ENCODE data around the gene C6orf132. TPM values are rescaled to one million over a fixed set of nuclear protein-coding genes. Genes with fewer than 3 reads are reported as not detected.

C6orf132 gene
- total RNA-seq, 3 donors from 2014 or later: 0.11 to 0.30 (median 0.29) TPM

DNA sequence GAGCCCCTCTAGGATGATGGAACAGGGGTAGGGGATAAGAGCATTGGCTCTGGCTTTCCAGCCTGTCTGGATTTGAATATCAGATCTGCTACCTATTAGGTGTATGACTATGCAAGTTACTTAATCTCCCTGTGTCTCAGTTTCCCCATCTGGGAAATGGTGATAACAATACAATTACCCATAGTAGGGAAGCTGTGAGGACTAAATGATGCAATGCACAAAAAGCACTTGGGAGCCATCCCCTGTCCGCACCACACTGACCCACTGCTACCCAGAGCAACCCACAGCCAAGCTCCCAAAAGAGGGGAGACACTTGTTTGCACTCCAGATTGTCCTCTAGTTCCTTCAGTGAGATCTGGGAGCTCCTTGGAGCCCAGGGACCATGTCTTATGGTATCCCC, 30.1 kb downstream of the C6orf132 start:
- Mint-ChIP-seq H3K9me3 (no peaks in the 10 kb centered on the region), H3K27me3 (ENCODE audit: low read depth) (peaks cover 6% of the 10 kb centered on the region), H3K4me3 (no peak overlapping the region), H3K36me3 (ENCODE audit: insufficient read depth) (no peaks in the 10 kb centered on the region), H3K4me1 (ENCODE audit: low read depth) (no peaks in the 10 kb centered on the region)
- ATAC-seq (no peak), DNase-seq (no peak)

DNA sequence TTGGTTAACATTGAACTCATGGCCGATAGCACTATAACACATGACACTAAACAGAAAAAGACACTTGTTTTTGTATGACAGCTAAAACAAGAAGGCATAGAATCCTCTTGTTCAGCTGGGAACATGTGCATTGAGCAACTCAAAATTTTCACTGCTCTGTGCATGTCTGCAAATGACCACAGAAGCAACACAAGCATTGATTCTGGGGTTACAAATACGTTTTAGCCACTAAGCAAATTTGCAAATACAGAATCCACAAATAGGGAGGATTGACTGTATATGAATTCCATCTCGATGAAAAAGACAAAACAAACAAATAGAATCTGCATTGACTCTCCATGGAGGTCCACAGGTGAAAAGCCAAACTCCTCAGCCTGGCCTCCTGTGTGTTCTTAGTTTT, 31.7 kb downstream of the C6orf132 start:
- H3K27me3 Mint-ChIP-seq (ENCODE audit: low read depth): peaks cover 3% of the 10 kb centered on the region
- H3K36me3 Mint-ChIP-seq (ENCODE audit: insufficient read depth): no peaks in the 10 kb centered on the region
- DNase-seq: no peak
- no peak for ATAC-seq
- no peaks in the 10 kb centered on the region for H3K9me3 Mint-ChIP-seq
- no peak overlapping the region for H3K4me3 Mint-ChIP-seq
- H3K4me1 Mint-ChIP-seq (ENCODE audit: low read depth): no peaks in the 10 kb centered on the region

DNA sequence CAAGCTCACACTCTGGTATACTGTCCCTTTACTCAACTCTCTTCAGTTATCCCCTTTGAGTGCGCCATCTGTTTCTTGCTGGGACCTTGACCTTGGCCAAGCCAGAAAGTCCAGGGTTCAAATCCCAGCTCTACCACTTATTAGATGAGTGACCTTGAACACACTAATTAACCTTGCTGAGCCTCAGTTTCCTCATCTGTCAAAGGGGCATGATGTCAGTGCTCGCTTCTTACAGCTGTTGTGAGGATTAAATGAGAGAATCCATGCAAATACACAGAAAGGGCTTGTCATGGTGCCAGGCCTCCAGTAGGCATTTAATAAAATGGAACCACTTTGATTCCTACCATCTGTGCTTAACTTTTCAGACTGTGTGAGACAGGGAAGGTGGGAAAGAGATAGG, 34.3 kb downstream of the C6orf132 start:
- Mint-ChIP-seq H3K4me1 (ENCODE audit: low read depth) (peaks cover 5% of the 10 kb centered on the region), H3K27me3 (ENCODE audit: low read depth) (peaks cover 3% of the 10 kb centered on the region), H3K36me3 (ENCODE audit: insufficient read depth) (no peaks in the 10 kb centered on the region), H3K9me3 (no peaks in the 10 kb centered on the region), H3K4me3 (no peak overlapping the region)
- ATAC-seq: no peak
- no peak for DNase-seq

GRCh38 chr6:42106112-42107023, 36.1 kb downstream of the C6orf132 start:
- Mint-ChIP-seq H3K9me3 (no peaks in the 10 kb centered on the region), H3K4me1 (ENCODE audit: low read depth) (peaks cover 5% of the 10 kb centered on the region), H3K27me3 (ENCODE audit: low read depth) (no peaks in the 10 kb centered on the region), H3K36me3 (ENCODE audit: insufficient read depth) (no peaks in the 10 kb centered on the region), H3K4me3 (no peak overlapping the region)
- DNase-seq (no peak), ATAC-seq (no peak)

GRCh38 chr6:42105709-42106108, 36.7 kb downstream of the C6orf132 start:
- peak overlapping the region; percentile 11 for H3K4me3 Mint-ChIP-seq

DNA sequence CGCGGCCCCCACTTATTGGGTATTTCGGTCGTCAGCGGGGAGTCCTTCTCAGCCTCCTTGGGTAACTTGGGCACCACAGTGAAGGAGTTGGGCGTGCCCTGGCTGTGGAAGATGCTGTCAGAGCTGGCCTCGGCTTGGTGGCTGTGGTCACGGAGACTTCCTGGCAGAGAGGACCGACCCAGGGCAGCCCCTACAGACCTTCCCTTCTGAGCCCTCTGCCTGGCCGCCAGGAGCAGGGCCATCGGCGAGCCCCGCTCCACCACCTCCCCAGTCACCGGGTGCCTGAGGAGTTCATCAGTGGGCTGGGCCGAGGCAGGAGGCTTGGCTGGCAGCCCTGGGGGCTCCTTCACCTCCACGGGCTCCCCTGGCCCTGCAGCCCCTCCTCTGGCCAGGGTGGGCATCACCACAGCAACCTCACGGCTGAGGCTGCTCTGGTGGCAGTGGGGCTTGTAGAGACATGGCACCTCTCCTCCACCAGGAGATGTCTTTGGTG, 37.2 kb downstream of the C6orf132 start:
- Mint-ChIP-seq H3K36me3 (ENCODE audit: insufficient read depth) (no peaks in the 10 kb centered on the region), H3K4me3 (peak overlapping the region; percentile 55), H3K4me1 (ENCODE audit: low read depth) (peaks cover 11% of the 10 kb centered on the region), H3K9me3 (no peaks in the 10 kb centered on the region), H3K27me3 (ENCODE audit: low read depth) (no peaks in the 10 kb centered on the region)
- no peak for ATAC-seq
- no peak for DNase-seq

More at GRCh38 chr6:42105709-42106108, 36.7 kb downstream of the C6orf132 start:
- H3K4me1 Mint-ChIP-seq (ENCODE audit: low read depth): peaks cover 8% of the 10 kb centered on the region
- no peak for DNase-seq
- H3K27me3 Mint-ChIP-seq (ENCODE audit: low read depth): no peaks in the 10 kb centered on the region
- no peak for ATAC-seq
- no peaks in the 10 kb centered on the region for H3K9me3 Mint-ChIP-seq
- H3K36me3 Mint-ChIP-seq (ENCODE audit: insufficient read depth): no peaks in the 10 kb centered on the region

DNA sequence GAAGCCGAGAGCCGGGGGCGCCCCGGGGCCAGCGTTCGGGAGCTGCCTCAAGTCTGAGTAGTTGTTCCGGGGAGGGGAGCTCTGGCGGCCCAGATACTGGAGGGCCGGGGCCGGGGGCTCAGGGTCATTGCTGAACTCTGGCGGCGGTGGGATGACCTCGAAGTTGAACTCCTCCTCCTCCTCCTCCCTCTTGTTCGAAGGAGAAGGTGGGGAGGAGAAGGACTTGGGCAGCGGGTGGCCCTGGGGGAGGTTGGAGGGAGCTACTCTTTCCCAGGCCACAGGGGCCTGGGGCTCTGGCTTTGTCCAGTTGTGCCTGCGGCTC, 37.7 kb downstream of the C6orf132 start:
- Mint-ChIP-seq H3K9me3 (no peaks in the 10 kb centered on the region), H3K27me3 (ENCODE audit: low read depth) (no peaks in the 10 kb centered on the region), H3K4me3 (peak overlapping the region; percentile 55), H3K36me3 (ENCODE audit: insufficient read depth) (no peaks in the 10 kb centered on the region), H3K4me1 (ENCODE audit: low read depth) (peaks cover 15% of the 10 kb centered on the region)
- DNase-seq (no peak), ATAC-seq (peak; percentile 32 to 33)

GRCh38 chr6:42104095-42104803, 38.2 kb downstream of the C6orf132 start:
- H3K27me3 Mint-ChIP-seq (ENCODE audit: low read depth): no peaks in the 10 kb centered on the region
- no peaks in the 10 kb centered on the region for H3K36me3 Mint-ChIP-seq (ENCODE audit: insufficient read depth)
- H3K4me1 Mint-ChIP-seq (ENCODE audit: low read depth): peaks cover 16% of the 10 kb centered on the region
- peak; percentile 63 for DNase-seq
- peak overlapping the region; percentile 67 for H3K4me3 Mint-ChIP-seq
- no peaks in the 10 kb centered on the region for H3K9me3 Mint-ChIP-seq
- ATAC-seq: peak; percentile 82 to 87

GRCh38 chr6:42103753-42104094, 38.7 kb downstream of the C6orf132 start:
- DNase-seq (no peak), ATAC-seq (no peak)
- peaks cover 16% of the 10 kb centered on the region for H3K4me1 Mint-ChIP-seq (ENCODE audit: low read depth)
- H3K4me3 Mint-ChIP-seq: peak overlapping the region; percentile 67
- H3K9me3 Mint-ChIP-seq: no peaks in the 10 kb centered on the region
- H3K27me3 Mint-ChIP-seq (ENCODE audit: low read depth): no peaks in the 10 kb centered on the region
- no peaks in the 10 kb centered on the region for H3K36me3 Mint-ChIP-seq (ENCODE audit: insufficient read depth)

- Mint-ChIP-seq H3K4me1 (ENCODE audit: low read depth) (peaks cover 16% of the 10 kb centered on the region), H3K36me3 (ENCODE audit: insufficient read depth) (no peaks in the 10 kb centered on the region), H3K4me3 (peak overlapping the region; percentile 67), H3K9me3 (no peaks in the 10 kb centered on the region), H3K27me3 (ENCODE audit: low read depth) (no peaks in the 10 kb centered on the region)
- DNase-seq: no peak
- ATAC-seq: no peak
Measured at GRCh38 chr6:42103216-42103615, 39.2 kb downstream of the C6orf132 start.

DNA sequence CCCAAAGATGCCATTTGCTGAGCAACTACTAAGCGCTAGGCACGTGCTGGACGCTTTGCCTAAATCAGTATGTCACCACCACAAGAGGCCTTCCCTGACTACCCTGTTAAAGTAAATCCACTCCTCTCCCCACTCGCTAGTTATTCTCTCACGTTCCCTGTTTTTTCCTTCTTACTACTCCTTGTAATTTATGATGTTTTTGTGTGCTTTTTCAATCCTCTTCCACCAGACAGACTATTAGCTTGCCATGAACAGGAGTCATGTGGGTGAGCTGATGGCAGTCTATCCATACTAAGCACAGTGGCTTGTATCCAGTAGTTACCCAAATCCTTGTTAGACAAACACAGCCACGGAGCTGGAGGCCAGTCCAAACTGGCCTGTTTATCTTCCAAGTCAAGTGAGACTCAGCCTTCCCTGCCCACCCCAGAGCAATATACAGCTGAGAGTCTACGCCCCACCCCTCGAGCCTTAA, 41.2 kb downstream of the C6orf132 start:
- no peak for DNase-seq
- H3K9me3 Mint-ChIP-seq: no peaks in the 10 kb centered on the region
- H3K27me3 Mint-ChIP-seq (ENCODE audit: low read depth): no peaks in the 10 kb centered on the region
- peaks cover 16% of the 10 kb centered on the region for H3K4me1 Mint-ChIP-seq (ENCODE audit: low read depth)
- no peak overlapping the region for H3K4me3 Mint-ChIP-seq
- ATAC-seq: no peak
- no peaks in the 10 kb centered on the region for H3K36me3 Mint-ChIP-seq (ENCODE audit: insufficient read depth)

GRCh38 chr6:42100029-42100901, 42.2 kb downstream of the C6orf132 start:
- Mint-ChIP-seq H3K9me3 (no peaks in the 10 kb centered on the region), H3K4me1 (ENCODE audit: low read depth) (peaks cover 16% of the 10 kb centered on the region), H3K4me3 (peak overlapping the region; percentile 52), H3K36me3 (ENCODE audit: insufficient read depth) (no peaks in the 10 kb centered on the region), H3K27me3 (ENCODE audit: low read depth) (no peaks in the 10 kb centered on the region)
- no peak for DNase-seq
- peak in 1 of 2 donors; percentile 32 for ATAC-seq

GRCh38 chr6:42099340-42100028, 42.9 kb downstream of the C6orf132 start:
- H3K9me3 Mint-ChIP-seq: no peaks in the 10 kb centered on the region
- H3K36me3 Mint-ChIP-seq (ENCODE audit: insufficient read depth): no peaks in the 10 kb centered on the region
- H3K4me1 Mint-ChIP-seq (ENCODE audit: low read depth): peaks cover 16% of the 10 kb centered on the region
- H3K4me3 Mint-ChIP-seq: peak overlapping the region; percentile 52
- no peaks in the 10 kb centered on the region for H3K27me3 Mint-ChIP-seq (ENCODE audit: low read depth)
- DNase-seq (no peak), ATAC-seq (peak; percentile 41 to 60)

Data from activated T-cell treated with anti-CD3 and anti-CD28 coated beads, Interleukin-2, amount 50 U/mL, for 4 hours (primary cell).